ENCODE measurements around the gene ACSL5.

DNA sequence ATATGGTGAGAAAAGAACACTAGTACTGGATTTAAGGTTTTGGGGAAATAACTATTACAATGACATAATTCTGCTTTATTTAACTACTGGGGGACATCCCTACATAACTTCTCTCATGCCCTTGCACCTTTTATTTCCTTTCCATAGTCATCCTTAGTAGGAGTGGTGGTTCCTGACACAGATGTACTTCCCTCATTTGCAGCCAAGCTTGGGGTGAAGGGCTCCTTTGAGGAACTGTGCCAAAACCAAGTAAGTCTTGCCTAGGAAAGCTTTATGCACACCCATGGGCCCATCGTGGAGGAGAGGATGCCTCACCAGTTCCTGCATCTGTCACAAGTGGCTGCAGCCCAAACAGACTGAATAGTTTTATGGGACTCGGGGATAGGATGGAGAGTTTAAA is 52.2 kb downstream of the ACSL5 start:
- TF ChIP-seq, protein P1, sequence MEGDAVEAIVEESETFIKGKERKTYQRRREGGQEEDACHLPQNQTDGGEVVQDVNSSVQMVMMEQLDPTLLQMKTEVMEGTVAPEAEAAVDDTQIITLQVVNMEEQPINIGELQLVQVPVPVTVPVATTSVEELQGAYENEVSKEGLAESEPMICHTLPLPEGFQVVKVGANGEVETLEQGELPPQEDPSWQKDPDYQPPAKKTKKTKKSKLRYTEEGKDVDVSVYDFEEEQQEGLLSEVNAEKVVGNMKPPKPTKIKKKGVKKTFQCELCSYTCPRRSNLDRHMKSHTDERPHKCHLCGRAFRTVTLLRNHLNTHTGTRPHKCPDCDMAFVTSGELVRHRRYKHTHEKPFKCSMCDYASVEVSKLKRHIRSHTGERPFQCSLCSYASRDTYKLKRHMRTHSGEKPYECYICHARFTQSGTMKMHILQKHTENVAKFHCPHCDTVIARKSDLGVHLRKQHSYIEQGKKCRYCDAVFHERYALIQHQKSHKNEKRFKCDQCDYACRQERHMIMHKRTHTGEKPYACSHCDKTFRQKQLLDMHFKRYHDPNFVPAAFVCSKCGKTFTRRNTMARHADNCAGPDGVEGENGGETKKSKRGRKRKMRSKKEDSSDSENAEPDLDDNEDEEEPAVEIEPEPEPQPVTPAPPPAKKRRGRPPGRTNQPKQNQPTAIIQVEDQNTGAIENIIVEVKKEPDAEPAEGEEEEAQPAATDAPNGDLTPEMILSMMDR (IDR thresholded peaks at IDR 0.05; ENCODE audit: insufficient read depth, low read depth, low read length): no peak
- no peak for TF ChIP-seq EZH2 (IDR thresholded peaks at IDR 0.05; ENCODE audit: insufficient read depth, low read length)

All from astrocyte (in vitro differentiated cells and primary cell).